ENCODE data around the gene ELAC2. TPM values are rescaled to one million over a fixed set of nuclear protein-coding genes. Genes with fewer than 3 reads are reported as not detected.

The ELAC2 gene
- total and polyA plus RNA-seq, 2 of the 4 experiments (the other 2 are of a cell fraction): 75.2 to 80.7 TPM

DNA sequence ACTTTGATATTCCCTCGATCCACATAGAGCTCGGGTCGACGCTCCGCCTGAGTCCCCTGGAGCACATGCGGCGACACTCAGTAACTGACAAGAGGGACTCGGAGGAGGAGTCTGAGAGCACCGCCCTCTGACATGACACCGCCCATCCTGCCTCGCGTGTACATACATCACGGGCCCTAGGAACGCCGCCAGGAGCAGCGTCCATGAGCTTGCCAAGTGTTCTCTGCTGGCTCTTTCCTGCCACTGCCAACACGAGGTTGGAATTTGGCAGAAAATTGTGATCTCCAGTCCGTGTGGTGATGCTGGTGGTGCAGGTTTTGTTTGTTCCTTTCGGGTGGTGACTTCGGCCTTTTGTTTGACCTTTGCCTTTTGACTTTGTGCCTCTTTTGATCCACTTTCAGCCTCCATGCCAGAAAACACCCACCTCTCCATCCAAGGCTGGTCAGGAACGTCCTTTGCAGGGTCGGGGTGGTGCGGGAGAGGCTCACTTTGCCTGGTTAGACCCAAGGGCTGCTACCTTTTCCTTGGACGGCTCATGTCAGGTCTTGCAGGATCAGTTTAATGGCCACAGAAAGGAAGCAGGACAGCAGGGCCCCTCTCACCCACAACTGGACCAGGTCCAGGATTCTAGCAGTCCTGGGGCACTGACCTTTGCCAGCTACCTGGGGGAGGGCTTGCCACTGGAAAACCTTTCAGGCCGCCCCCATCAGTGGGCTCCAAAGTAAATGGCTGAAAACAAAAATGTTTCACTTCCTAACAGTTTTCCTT is 27.6 kb downstream of the ELAC2 start:
- TF ChIP-seq MXI1 (IDR thresholded peaks at IDR 0.05; ENCODE audit: borderline replicate concordance, low read depth, low read length) (no peak), FOS (IDR thresholded peaks at IDR 0.05; ENCODE audit: low read depth, low read length) (no peak)
- Histone ChIP-seq H2BK5ac (ENCODE audit: low read depth, low read length, poor library complexity, severe bottlenecking) (no peak overlapping the region), H2AK9ac (replicated peaks; ENCODE audit: low read depth, low read length, poor library complexity) (no peak overlapping the region), H3K36me3 (ENCODE audit: control insufficient read depth, insufficient read depth, low read length) (peaks cover 47% of the 10 kb centered on the region), H3K56ac (ENCODE audit: extremely low read depth, insufficient read depth, low read length) (no peak overlapping the region), H3K27me3 (ENCODE audit: control insufficient read depth, insufficient read depth, low read length) (no peaks in the 10 kb centered on the region), H4K20me1 (ENCODE audit: insufficient read depth, low read length) (no peaks in the 10 kb centered on the region), H2AFZ (replicated peaks; ENCODE audit: low read length, poor library complexity) (no peak overlapping the region), H3K4me3 (ENCODE audit: insufficient read depth, low read depth, low read length) (no peak overlapping the region), H4K8ac (ENCODE audit: low read depth in 2 of 2, low read length in 2 of 2) (no peak overlapping the region), H3K4ac (ENCODE audit: low read depth, low read length) (no peak overlapping the region), H3K4me2 (ENCODE audit: low read depth, low read length) (no peak overlapping the region), H3K23ac (ENCODE audit: low read depth, low read length) (no peak overlapping the region), H3K14ac (replicated peaks; ENCODE audit: low read depth, low read length) (no peak overlapping the region), H3K4me1 (ENCODE audit: control insufficient read depth, insufficient read depth, low read length) (no peaks in the 10 kb centered on the region), H3K18ac (ENCODE audit: low read depth, low read length) (no peak overlapping the region), H4K91ac (ENCODE audit: insufficient read depth, low read depth, low read length) (no peak overlapping the region), H3K9me3 (ENCODE audit: control insufficient read depth, insufficient read depth, low read length) (no peaks in the 10 kb centered on the region), H3K9ac (ENCODE audit: low read depth, low read length) (no peak overlapping the region), H3K79me1 (ENCODE audit: low read depth in 1 of 2, low read length in 2 of 2) (no peaks in the 10 kb centered on the region), H2BK20ac (ENCODE audit: low read depth, low read length) (no peak overlapping the region), H3K27ac (ENCODE audit: insufficient read depth, low read length) (no peak overlapping the region), H2BK15ac (ENCODE audit: low read depth, low read length) (no peak overlapping the region), H2BK120ac (ENCODE audit: low read depth, low read length) (no peak overlapping the region), H4K5ac (ENCODE audit: low read depth, low read length) (no peak overlapping the region), H2AK5ac (ENCODE audit: low read depth, low read length) (no peak overlapping the region), H3K9me1 (ENCODE audit: insufficient read depth, low read length) (no peaks in the 10 kb centered on the region)
- ATAC-seq (ENCODE audit: low read depth) (no peak), DNase-seq (no peak)
- intact Hi-C loops (cut with micrococcal nuclease) (no loop called here), in situ Hi-C loops (cut with MboI; ENCODE audit: low sequenced_read_pairs) (no loop called here), dilution Hi-C loops (cut with HindIII; ENCODE audit: low sequenced_read_pairs, unreplicated experiment) (no loop called here)
- CTCF ChIA-PET: no interaction called here
- BruUV-seq (replicated peaks): no TSS peak
- WGBS, 2 experiments (ENCODE audit: extremely low coverage in 2 of 2, insufficient read length in 1 of 2): 99% methylated on average over 12 of the region's 25 CpGs; no CpG with 5 or more reads in 1 of the 2 experiments
- POLR2A ChIA-PET (ENCODE audit: unreplicated experiment): no interaction called here
